Lung (tissue), 12 donors: ENCODE measurements around the gene MLXIPL. TPM values are rescaled to one million over a fixed set of nuclear protein-coding genes. Genes with fewer than 3 reads are reported as not detected.

Experiments
- ATAC-seq: fragments of 200-7000 bp; cut with Tn5 transposase; one replicate; pipeline ENCODE4 v1.9.1; 2020; ENCODE audit warnings: moderate number of reproducible peaks; ENCODE audit not compliant: insufficient read depth, low FRiP score
- DNase-seq, 3 donors: peaks; one replicate each; pipeline ENCODE4 v3.0.0-alpha.2; 2013 to 2017
- H3K27ac ChIP-seq, 2 donors: one replicate each; pipeline ENCODE4 v1.5.1; 2013; ENCODE audit warnings: mild to moderate bottlenecking in 2 of 2, moderate library complexity in 2 of 2, control low read depth in 1 of 2, inconsistent platforms in 1 of 2, low read depth in 1 of 2, low read length in 1 of 2
- H3K27me3 ChIP-seq, 3 donors: one replicate each; pipeline ENCODE4 v1.5.1; 2013; ENCODE audit warnings: low read length in 2 of 3; ENCODE audit not compliant: control insufficient read depth in 3 of 3, insufficient read depth in 3 of 3
- H3K36me3 ChIP-seq, 4 donors: one replicate each; pipeline ENCODE4 v1.5.1; 2013; ENCODE audit warnings: low read length in 4 of 4, mild to moderate bottlenecking in 1 of 4, moderate library complexity in 1 of 4; ENCODE audit not compliant: control insufficient read depth in 4 of 4, insufficient read depth in 4 of 4
- H3K4me1 ChIP-seq, 5 donors: one replicate each; pipeline ENCODE4 v1.5.1; 2013; ENCODE audit warnings: low read length in 5 of 5, mild to moderate bottlenecking in 2 of 5, moderate library complexity in 1 of 5; ENCODE audit not compliant: control insufficient read depth in 5 of 5, insufficient read depth in 5 of 5
- H3K4me3 ChIP-seq: one replicate; pipeline ENCODE4 v1.5.1; 2013; ENCODE audit warnings: mild to moderate bottlenecking, control low read depth, moderate library complexity
- H3K9ac ChIP-seq, 2 donors: one replicate each; pipeline ENCODE4 v1.5.1; 2013; ENCODE audit warnings: low read length in 2 of 2, control low read depth in 1 of 2; ENCODE audit not compliant: insufficient read depth in 1 of 2
- H3K9me3 ChIP-seq, 4 donors: one replicate each; pipeline ENCODE4 v1.5.1; 2013; ENCODE audit warnings: low read length in 3 of 4, mild to moderate bottlenecking in 1 of 4, moderate library complexity in 1 of 4; ENCODE audit not compliant: control insufficient read depth in 4 of 4, insufficient read depth in 3 of 4
- WGBS, 2 donors: extraction: QIAGEN DNeasy Blood & Tissue Kit; methylation state at CpG; one replicate each; pipeline ENCODE4 v1.1.7; 2013; 5-methylcytosine and 5-hydroxymethylcytosine counted together
- polyA plus RNA-seq, 2 donors: library from polyadenylated mRNA; stranded (reverse); fragments of 200-250 nt; gene quantifications; one replicate each; pipeline ENCODE4 v1.2.1, GENCODE V29; 2013
- total RNA-seq, 2 donors: library from RNA; depleted of rRNA in 1 of 2; stranded (reverse); fragments of >200 nt in 1 of 2; gene quantifications; one replicate each; pipeline ENCODE4 v1.2.1, GENCODE V29; 2014 to 2021
- TF ChIP-seq, protein P1 (sequence below): IDR thresholded peaks from 2 replicates; pipeline ENCODE4 v1.5.1; 2012; ENCODE audit warnings: mild to moderate bottlenecking; ENCODE audit errors: control extremely low read depth, extremely low read depth
- donor health status: control.
- donor health status: control.
- donor health status: Bipolar disorder and iron deficiency.
- donor health status: healthy.
- donor health status: DM: yes; HTN: yes; CAD: no.

The MLXIPL gene
- total and polyA plus RNA-seq, 4 donors = 1.3 to 16.1 (median 6.7) TPM

DNA sequence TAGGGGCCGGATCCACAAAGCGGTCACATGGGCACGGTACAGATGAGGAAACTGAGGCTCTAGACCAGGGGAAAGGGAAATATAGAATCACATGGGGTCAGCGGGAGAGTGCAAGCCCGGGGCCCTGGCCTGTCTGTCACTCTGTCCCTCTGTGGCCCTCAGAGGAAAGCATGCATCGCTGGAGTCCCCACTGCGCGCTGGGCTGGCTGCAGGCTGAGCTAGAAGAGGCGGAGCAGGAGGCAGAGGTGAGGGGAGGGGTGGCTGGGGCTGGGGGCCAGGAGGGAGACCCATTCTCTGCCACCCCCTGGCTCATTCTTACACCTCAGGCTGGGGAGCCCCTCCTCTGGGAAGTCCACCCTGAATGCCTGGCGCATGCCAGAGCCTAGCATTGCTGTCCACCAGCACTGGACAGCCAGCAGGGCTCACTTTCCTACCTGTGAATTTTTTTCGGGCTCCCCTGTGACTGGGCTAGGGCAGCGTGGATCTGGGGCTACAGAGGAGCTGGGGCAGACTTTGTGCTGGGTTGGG, 45.6 kb upstream of the MLXIPL start:
- H3K4me3 ChIP-seq = no peak overlapping the region
- H3K4me1 ChIP-seq = peaks cover 0 to 11% (median 4%) of the 10 kb centered on the region in 5 donors
- no peak overlapping the region for H3K27ac ChIP-seq
- no peaks in the 10 kb centered on the region for H3K9me3 ChIP-seq
- no peak overlapping the region for H3K9ac ChIP-seq
- no peak for DNase-seq
- no peaks in the 10 kb centered on the region for H3K27me3 ChIP-seq
- WGBS, 2 donors = 87 to 89% methylated on average over 12 of the region's 12 CpGs
- TF ChIP-seq, protein P1, sequence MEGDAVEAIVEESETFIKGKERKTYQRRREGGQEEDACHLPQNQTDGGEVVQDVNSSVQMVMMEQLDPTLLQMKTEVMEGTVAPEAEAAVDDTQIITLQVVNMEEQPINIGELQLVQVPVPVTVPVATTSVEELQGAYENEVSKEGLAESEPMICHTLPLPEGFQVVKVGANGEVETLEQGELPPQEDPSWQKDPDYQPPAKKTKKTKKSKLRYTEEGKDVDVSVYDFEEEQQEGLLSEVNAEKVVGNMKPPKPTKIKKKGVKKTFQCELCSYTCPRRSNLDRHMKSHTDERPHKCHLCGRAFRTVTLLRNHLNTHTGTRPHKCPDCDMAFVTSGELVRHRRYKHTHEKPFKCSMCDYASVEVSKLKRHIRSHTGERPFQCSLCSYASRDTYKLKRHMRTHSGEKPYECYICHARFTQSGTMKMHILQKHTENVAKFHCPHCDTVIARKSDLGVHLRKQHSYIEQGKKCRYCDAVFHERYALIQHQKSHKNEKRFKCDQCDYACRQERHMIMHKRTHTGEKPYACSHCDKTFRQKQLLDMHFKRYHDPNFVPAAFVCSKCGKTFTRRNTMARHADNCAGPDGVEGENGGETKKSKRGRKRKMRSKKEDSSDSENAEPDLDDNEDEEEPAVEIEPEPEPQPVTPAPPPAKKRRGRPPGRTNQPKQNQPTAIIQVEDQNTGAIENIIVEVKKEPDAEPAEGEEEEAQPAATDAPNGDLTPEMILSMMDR = no peak
- H3K36me3 ChIP-seq = peaks cover 0 to 7% (median 2%) of the 10 kb centered on the region in 4 donors
- no peak for ATAC-seq

DNA sequence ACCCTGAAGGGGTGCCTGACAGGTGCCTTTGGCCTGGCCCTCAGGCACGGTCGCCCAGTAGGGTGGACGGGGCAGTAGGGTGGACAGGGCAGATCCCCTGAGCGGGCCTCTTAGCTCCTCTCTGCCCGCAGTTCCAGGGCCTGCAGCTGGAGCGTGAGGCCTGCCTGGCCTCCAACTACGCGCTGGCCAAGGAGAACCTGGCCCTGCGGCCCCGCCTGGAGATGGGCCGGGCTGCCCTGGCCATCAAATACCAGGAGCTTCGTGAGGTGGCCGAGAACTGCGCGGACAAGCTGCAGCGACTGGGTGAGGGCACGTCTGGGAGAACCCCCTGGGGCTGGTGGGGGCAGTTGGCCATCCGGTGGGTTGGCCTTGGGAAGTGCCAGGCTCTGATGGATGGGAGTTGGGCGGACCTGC, 45.0 kb upstream of the MLXIPL start:
- 64 to 72% methylated on average over 17 to 19 of the region's 19 CpGs for WGBS, 2 donors
- ATAC-seq (no peak), DNase-seq (no peak)
- Histone ChIP-seq H3K4me3 (no peak overlapping the region), H3K36me3 (peaks cover 0 to 7% (median 2%) of the 10 kb centered on the region in 4 donors), H3K9me3 (no peaks in the 10 kb centered on the region), H3K27ac (no peak overlapping the region), H3K4me1 (peaks cover 0 to 11% (median 4%) of the 10 kb centered on the region in 5 donors), H3K9ac (no peak overlapping the region), H3K27me3 (no peaks in the 10 kb centered on the region)
- TF ChIP-seq, protein P1 = no peak

DNA sequence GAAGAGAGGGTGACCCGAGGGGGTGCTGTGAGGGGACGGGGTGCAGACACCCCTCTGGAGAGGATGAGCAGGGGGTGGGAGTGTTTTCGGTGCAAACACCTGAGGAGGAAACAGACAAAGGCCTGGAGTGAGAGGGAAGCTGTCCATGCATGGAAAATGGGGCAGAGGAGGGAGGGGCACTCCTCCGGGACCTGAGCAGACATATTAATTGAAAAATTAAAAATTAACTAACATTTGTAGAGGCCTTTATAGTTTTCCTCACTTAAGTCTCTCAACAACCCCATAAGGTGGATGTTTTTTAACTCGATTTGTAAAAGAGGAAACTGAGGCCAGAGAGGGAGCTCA, 44.5 kb upstream of the MLXIPL start:
- no peak overlapping the region for H3K4me3 ChIP-seq
- no peaks in the 10 kb centered on the region for H3K27me3 ChIP-seq
- TF ChIP-seq, protein P1 = no peak
- H3K9me3 ChIP-seq = peaks cover 0 to under 1% (median 0%) of the 10 kb centered on the region in 4 donors
- H3K36me3 ChIP-seq = peaks cover 0 to 7% (median 2%) of the 10 kb centered on the region in 4 donors
- WGBS, 2 donors = 29 to 30% methylated on average over 5 of the region's 5 CpGs
- no peak for ATAC-seq
- no peak for DNase-seq
- peak overlapping the region; percentile 0 to 55 for H3K9ac ChIP-seq
- no peak overlapping the region for H3K27ac ChIP-seq
- peaks cover 0 to 11% (median 4%) of the 10 kb centered on the region in 5 donors for H3K4me1 ChIP-seq
